Colon (tissue), 2 donors: ENCODE data around the gene DNHD1.

Experiments
- FAIRE-seq: peaks from 2 replicates; lab custom pipeline; 2012; peaks lifted over from hg19 to GRCh38; lab: Jason Lieb, UNC
- donor health status: control.
- donor health status: control.

Gene DNHD1

GRCh38 chr11:6563121-6563619, 66.1 kb downstream of the DNHD1 start:
- no peak for FAIRE-seq

- FAIRE-seq = no peak
These were observed 66.6 kb downstream of the DNHD1 start for GRCh38 chr11:6563667-6564066.

- no peak for FAIRE-seq
These were observed 68.2 kb downstream of the DNHD1 start for GRCh38 chr11:6565325-6565724.

- no peak for FAIRE-seq
These were observed 69.1 kb downstream of the DNHD1 start for GRCh38 chr11:6565988-6566703.

- no peak for FAIRE-seq
These were observed 69.8 kb downstream of the DNHD1 start for GRCh38 chr11:6566704-6567370.

- no peak for FAIRE-seq
These were observed 70.3 kb downstream of the DNHD1 start for GRCh38 chr11:6567371-6567745.

- no peak for FAIRE-seq
These were observed 71.3 kb downstream of the DNHD1 start for GRCh38 chr11:6568191-6568918.

- no peak for FAIRE-seq
These were observed 72.6 kb downstream of the DNHD1 start for GRCh38 chr11:6569706-6570105.

GRCh38 chr11:6570691-6571427, 73.8 kb downstream of the DNHD1 start:
- FAIRE-seq = no peak

GRCh38 chr11:6571434-6572008, 74.4 kb downstream of the DNHD1 start:
- FAIRE-seq = no peak

- FAIRE-seq = no peak
These were observed 75.1 kb downstream of the DNHD1 start for GRCh38 chr11:6572215-6572614.

- FAIRE-seq = no peak
These were observed 78.0 kb downstream of the DNHD1 start for GRCh38 chr11:6574816-6575715.

GRCh38 chr11:6576471-6577373, 79.6 kb downstream of the DNHD1 start:
- FAIRE-seq = no peak

- FAIRE-seq = no peak
These were observed 81.1 kb downstream of the DNHD1 start for GRCh38 chr11:6578134-6578533.

- FAIRE-seq = no peak
These were observed 82.6 kb downstream of the DNHD1 start for GRCh38 chr11:6579681-6580080.

GRCh38 chr11:6583584-6583983, 86.5 kb downstream of the DNHD1 start:
- no peak for FAIRE-seq

- no peak for FAIRE-seq
These were observed 87.4 kb downstream of the DNHD1 start for GRCh38 chr11:6584528-6584927.

GRCh38 chr11:6586434-6587359, 89.6 kb downstream of the DNHD1 start:
- FAIRE-seq = no peak
